WTC11 (cell line): Measurements from ENCODE around the gene BTD. TPM values are rescaled to one million over a fixed set of nuclear protein-coding genes. Genes with fewer than 3 reads are reported as not detected.

Experiments
- ATAC-seq: fragments of 200-7000 bp; cut with Tn5 transposase; 2 replicates; pipeline ENCODE4 v1.10.0; 2021; ENCODE audit warnings: mild to moderate bottlenecking, moderate library complexity
- CTCF ChIA-PET: fragments of 300-600 bp; sonication (Branson Sonifier 250); formaldehyde crosslinking; loops from one replicate; lab custom pipeline; 2021; ENCODE audit warnings: antibody characterized with exemption; lab: Charles Lee
- POLR2A ChIA-PET: fragments of 350-600 bp; sonication (Branson Sonifier 250); formaldehyde crosslinking; loops from one replicate; lab custom pipeline; 2021; ENCODE audit warnings: antibody characterized with exemption; lab: Charles Lee
- DNase-seq: peaks from one replicate; pipeline ENCODE4 v3.0.0; 2021; ENCODE audit warnings: low spot score
- H3K27ac Mint-ChIP-seq: 2 replicates; pipeline ENCODE4 v1.8.0; 2021; ENCODE audit warnings: mixed read lengths
- H3K27me3 Mint-ChIP-seq: 2 replicates; pipeline ENCODE4 v1.8.0; 2021; ENCODE audit warnings: low read depth, mild to moderate bottlenecking, moderate library complexity, mixed read lengths
- H3K36me3 Mint-ChIP-seq: 2 replicates; pipeline ENCODE4 v1.8.0; 2021; ENCODE audit warnings: mixed read lengths
- H3K4me1 Mint-ChIP-seq: 2 replicates; pipeline ENCODE4 v1.8.0; 2022; ENCODE audit warnings: mixed read lengths
- H3K4me3 Mint-ChIP-seq: 2 replicates; pipeline ENCODE4 v1.8.0; 2021; ENCODE audit warnings: mild to moderate bottlenecking, moderate library complexity, mixed read lengths
- H3K9me3 Mint-ChIP-seq: 2 replicates; pipeline ENCODE4 v1.8.0; 2021; ENCODE audit warnings: mixed read lengths
- ARID4B ChIP-seq: sonication (generic); formaldehyde crosslinking; IDR thresholded peaks from 2 replicates; pipeline ENCODE4 v1.8.0; 2023; ENCODE audit warnings: missing genetic modification reagents, mild to moderate bottlenecking, borderline replicate concordance
- ATF3 ChIP-seq: sonication (generic); formaldehyde crosslinking; conservative IDR thresholded peaks from 2 replicates; pipeline ENCODE4 v1.8.1; 2022; ENCODE audit warnings: mild to moderate bottlenecking, missing genetic modification reagents
- CBFB ChIP-seq: sonication (generic); formaldehyde crosslinking; IDR thresholded peaks from 2 replicates; pipeline ENCODE4 v1.8.1; 2022; ENCODE audit warnings: mild to moderate bottlenecking, low read depth, missing genetic modification reagents
- CREB1 ChIP-seq: sonication (generic); formaldehyde crosslinking; IDR thresholded peaks from 2 replicates; pipeline ENCODE4 v1.8.0; 2023; ENCODE audit warnings: mild to moderate bottlenecking, missing genetic modification reagents
- E2F1 ChIP-seq: sonication (generic); formaldehyde crosslinking; IDR thresholded peaks from 2 replicates; pipeline ENCODE4 v1.8.0; 2022; ENCODE audit warnings: mild to moderate bottlenecking, missing genetic modification reagents
- E2F5 ChIP-seq: sonication (generic); formaldehyde crosslinking; IDR thresholded peaks from 2 replicates; pipeline ENCODE4 v1.8.1; 2022; ENCODE audit warnings: mild to moderate bottlenecking, moderate library complexity, missing genetic modification reagents
- EMX1 ChIP-seq: fragments of 250-450 bp; sonication (Bioruptor Pico); IDR thresholded peaks from 2 replicates; pipeline ENCODE4 v1.8.0; 2021; ENCODE audit warnings: mild to moderate bottlenecking
- ETV6 ChIP-seq: sonication (generic); formaldehyde crosslinking; IDR thresholded peaks from 2 replicates; pipeline ENCODE4 v1.8.1; 2022; ENCODE audit warnings: mild to moderate bottlenecking, missing genetic modification reagents
- IRF1 ChIP-seq: sonication (generic); formaldehyde crosslinking; IDR thresholded peaks from 2 replicates; pipeline ENCODE4 v1.8.0; 2023; ENCODE audit warnings: missing genetic modification reagents
- MLX ChIP-seq: sonication (generic); formaldehyde crosslinking; IDR thresholded peaks from 2 replicates; pipeline ENCODE4 v1.8.1; 2023; ENCODE audit warnings: mild to moderate bottlenecking, missing genetic modification reagents, moderate library complexity
- MXD4 ChIP-seq: fragments of 250-450 bp; sonication (Bioruptor Pico); IDR thresholded peaks from 2 replicates; pipeline ENCODE4 v1.8.0; 2021; ENCODE audit warnings: mild to moderate bottlenecking, moderate library complexity, borderline replicate concordance
- NR2C2 ChIP-seq: sonication (generic); formaldehyde crosslinking; IDR thresholded peaks from 2 replicates; pipeline ENCODE4 v1.8.0; 2022; ENCODE audit warnings: mild to moderate bottlenecking, missing genetic modification reagents
- NR3C1 ChIP-seq: sonication (generic); formaldehyde crosslinking; conservative IDR thresholded peaks from 2 replicates; pipeline ENCODE4 v1.8.1; 2023; ENCODE audit warnings: low read depth, mild to moderate bottlenecking, missing genetic modification reagents
- OVOL2 ChIP-seq: fragments of 250-450 bp; sonication (Bioruptor Pico); IDR thresholded peaks from 2 replicates; pipeline ENCODE4 v1.9.0; 2021; ENCODE audit warnings: mild to moderate bottlenecking, borderline replicate concordance
- SMAD4 ChIP-seq: sonication (generic); formaldehyde crosslinking; IDR thresholded peaks from 2 replicates; pipeline ENCODE4 v1.8.0; 2022; ENCODE audit warnings: mild to moderate bottlenecking, missing genetic modification reagents
- TP53 ChIP-seq: sonication (generic); formaldehyde crosslinking; IDR thresholded peaks from 2 replicates; pipeline ENCODE4 v1.8.1; 2023; ENCODE audit warnings: mild to moderate bottlenecking, missing genetic modification reagents
- ZMAT4 ChIP-seq: fragments of 250-450 bp; sonication (Bioruptor Pico); IDR thresholded peaks from 2 replicates; pipeline ENCODE4 v1.9.0; 2021; ENCODE audit warnings: mild to moderate bottlenecking
- ZNF416 ChIP-seq: fragments of 250-450 bp; sonication (Bioruptor Pico); IDR thresholded peaks from 2 replicates; pipeline ENCODE4 v1.9.0; 2021; ENCODE audit warnings: mild to moderate bottlenecking, inconsistent platforms
- ZNF671 ChIP-seq: fragments of 250-450 bp; sonication (Bioruptor Pico); IDR thresholded peaks from 2 replicates; pipeline ENCODE4 v1.8.0; 2021; ENCODE audit warnings: mild to moderate bottlenecking
- microRNA-seq: library from miRNA; unstranded; fragments of <30 nt; microRNA quantifications from one replicate; pipeline ENCODE4 v1.2.0, GENCODE V29; 2022; ENCODE audit warnings: borderline number of aligned reads
- total RNA-seq: library from RNA; stranded (reverse); gene quantifications from 3 replicates; pipeline ENCODE4 v1.2.3, GENCODE V29; 2021

The BTD gene
- total RNA-seq, 1 experiment from 2014 or later, result 18.5 TPM

GRCh38 chr3:15694628-15695027 is 93.1 kb downstream of the BTD start:
- Mint-ChIP-seq H3K4me3 (no peak overlapping the region), H3K27ac (no peak overlapping the region), H3K27me3 (no peaks in the 10 kb centered on the region), H3K4me1 (no peaks in the 10 kb centered on the region), H3K9me3 (0 out of 2 replicates have a peak, but pooled peaks cover 3% of the 10 kb centered on the region), H3K36me3 (peaks cover 14% of the 10 kb centered on the region; the same call in 1 of the 2 replicates)
- POLR2A ChIA-PET, result no interaction called here
- CTCF ChIA-PET, result no interaction called here
- ATAC-seq, result no peak
- TF ChIP-seq ATF3 (no peak), EMX1 (CRISPR knock-in tag) (no peak), MLX (CRISPR knock-in tag) (no peak), E2F5 (no peak), NR3C1 (no peak), IRF1 (CRISPR knock-in tag) (no peak), ZMAT4 (CRISPR knock-in tag) (no peak), SMAD4 (CRISPR knock-in tag) (no peak), CBFB (CRISPR knock-in tag) (no peak), ARID4B (CRISPR knock-in tag) (no peak), ETV6 (CRISPR knock-in tag) (no peak), MXD4 (CRISPR knock-in tag) (no peak), ZNF671 (CRISPR knock-in tag) (no peak), E2F1 (CRISPR knock-in tag) (no peak), ZNF416 (no peak), NR2C2 (CRISPR knock-in tag) (no peak), CREB1 (CRISPR knock-in tag) (no peak), OVOL2 (no peak), TP53 (CRISPR knock-in tag) (no peak)
- DNase-seq, result no peak

Small RNA genes within 50 kb of the gene (microRNA-seq; reads per million reads assigned to microRNA genes)
- gene MIR3134, result not detected

Other genes with a start within 250 kb of the BTD start
- gene METTL6, start 174.2 kb upstream of the BTD start, total RNA-seq, result 13.7 to 18.2 TPM (median 17.5 TPM) in 3 replicates
- gene EAF1, start 174.1 kb upstream of the BTD start, total RNA-seq, result 23.9 to 26.1 TPM (median 25.4 TPM) in 3 replicates
- 1.2 to 2.2 TPM (median 1.8 TPM) in 3 replicates for gene COLQ, start 80.0 kb upstream of the BTD start, total RNA-seq
- gene HACL1, start 176 bp upstream of the BTD start, total RNA-seq, result 40.0 to 44.9 TPM (median 42.4 TPM) in 3 replicates
- 42.7 to 51.6 TPM (median 43.8 TPM) in 3 replicates for gene ANKRD28, start 196.2 kb downstream of the BTD start, total RNA-seq